Fibroblast of skin of right quadriceps (primary cell): ENCODE data around the gene LGALS13.
A peak's percentile ranks its signal among the peaks of the same experiment; 100 is the strongest.

Source experiments
- DNase-seq: peaks from one replicate; pipeline ENCODE4 v3.0.0-alpha.2; 2013

LGALS13 gene

GRCh38 chr19:39602224-39602623 lies at the start of gene LGALS13:
LGALS13 (plus strand) TSS chr19:39602524; CDS start chr19:39602569, 45 bp downstream.
- no peak for DNase-seq

GRCh38 chr19:39553082-39553652 lies 49.2 kb upstream of the LGALS13 start:
- DNase-seq = no peak

GRCh38 chr19:39554701-39555311 lies 47.5 kb upstream of the LGALS13 start:
- no peak for DNase-seq

GRCh38 chr19:39555883-39556282 lies 46.4 kb upstream of the LGALS13 start:
- DNase-seq = no peak

- no peak for DNase-seq
Measured at GRCh38 chr19:39557811-39558623, 44.3 kb upstream of the LGALS13 start.

- no peak for DNase-seq
Measured at GRCh38 chr19:39558624-39559117, 43.7 kb upstream of the LGALS13 start.

- no peak for DNase-seq
Measured at GRCh38 chr19:39563408-39563807, 38.9 kb upstream of the LGALS13 start.

- DNase-seq = no peak
Measured at GRCh38 chr19:39566064-39566463, 36.3 kb upstream of the LGALS13 start.

GRCh38 chr19:39568604-39569003 lies 33.7 kb upstream of the LGALS13 start:
- DNase-seq = no peak

GRCh38 chr19:39582442-39582841 lies 19.9 kb upstream of the LGALS13 start:
- no peak for DNase-seq

GRCh38 chr19:39582891-39583625 lies 19.3 kb upstream of the LGALS13 start:
- no peak for DNase-seq

- no peak for DNase-seq
Measured at GRCh38 chr19:39587496-39587895, 14.8 kb upstream of the LGALS13 start.

GRCh38 chr19:39588066-39588465 lies 14.3 kb upstream of the LGALS13 start:
- DNase-seq = no peak

- no peak for DNase-seq
Measured at GRCh38 chr19:39590265-39590664, 12.1 kb upstream of the LGALS13 start.

- no peak for DNase-seq
Measured at GRCh38 chr19:39592381-39592780, 9.9 kb upstream of the LGALS13 start.

- DNase-seq = no peak
Measured at GRCh38 chr19:39595950-39596349, 6.4 kb upstream of the LGALS13 start.

- DNase-seq = no peak
Measured at GRCh38 chr19:39596911-39597310, 5.4 kb upstream of the LGALS13 start.

GRCh38 chr19:39599116-39599515 lies 3.2 kb upstream of the LGALS13 start:
- peak; percentile 21 for DNase-seq

GRCh38 chr19:39603825-39604224 lies 1.5 kb downstream of the LGALS13 start:
- DNase-seq = no peak

- no peak for DNase-seq
Measured at GRCh38 chr19:39607021-39607420, 4.7 kb downstream of the LGALS13 start.

- DNase-seq = no peak
Measured at GRCh38 chr19:39607561-39607960, 5.2 kb downstream of the LGALS13 start.

- no peak for DNase-seq
Measured at GRCh38 chr19:39613597-39613996, 11.3 kb downstream of the LGALS13 start.

- DNase-seq = no peak
Measured at GRCh38 chr19:39617745-39618144, 15.4 kb downstream of the LGALS13 start.
